Naive B cell (primary cell): Measurements from ENCODE around the gene CACNA1B. TPM values are rescaled to one million over a fixed set of nuclear protein-coding genes. Genes with fewer than 3 reads are reported as not detected.
"Not testable (repeated sequence)": the region's sequence is repeated elsewhere in the genome, so short reads cannot be mapped to it uniquely, and the experiment has no call there.

Experiments used
- ATAC-seq, 2 donors: fragments of 150-1000 bp; cut with Tn5 transposase; 2 replicates each; pipeline ENCODE4 v1.10.0; 2021; ENCODE audit warnings: low read depth in 2 of 2, mild to moderate bottlenecking in 2 of 2, moderate library complexity in 2 of 2
- DNase-seq: peaks from one replicate; pipeline ENCODE4 v3.0.0; 2022
- H3K27ac Mint-ChIP-seq, 6 donors: one replicate each; pipeline ENCODE4 v1.8.0; 2020 to 2022; ENCODE audit warnings: mild to moderate bottlenecking in 6 of 6, mixed read lengths in 6 of 6, moderate library complexity in 5 of 6, inconsistent platforms in 2 of 6
- H3K27me3 Mint-ChIP-seq, 3 donors: one replicate each; pipeline ENCODE4 v1.8.0; 2021 to 2022; ENCODE audit warnings: mixed read lengths in 3 of 3, mild to moderate bottlenecking in 1 of 3
- H3K36me3 Mint-ChIP-seq, 2 donors: one replicate each; pipeline ENCODE4 v1.8.0; 2020 to 2022; ENCODE audit warnings: mixed read lengths in 2 of 2, inconsistent platforms in 1 of 2, mild to moderate bottlenecking in 1 of 2
- H3K4me1 Mint-ChIP-seq, 3 donors: one replicate each; pipeline ENCODE4 v1.8.0; 2020 to 2022; ENCODE audit warnings: mixed read lengths in 3 of 3, inconsistent platforms in 1 of 3, mild to moderate bottlenecking in 1 of 3, moderate library complexity in 1 of 3
- H3K4me3 Mint-ChIP-seq, 8 donors: one replicate each; pipeline ENCODE4 v1.8.0; 2020 to 2022; ENCODE audit warnings: mild to moderate bottlenecking in 8 of 8, mixed read lengths in 8 of 8, moderate library complexity in 8 of 8, inconsistent platforms in 2 of 8
- H3K9me3 Mint-ChIP-seq, 7 donors: one replicate each; pipeline ENCODE4 v1.8.0; 2020 to 2022; ENCODE audit warnings: mixed read lengths in 7 of 7, mild to moderate bottlenecking in 5 of 7, inconsistent platforms in 2 of 7, moderate library complexity in 1 of 7
- polyA plus RNA-seq, 6 donors: library from polyadenylated mRNA; unstranded; fragments of 300-500 nt; fragmentation: Illumina TruSeq; gene quantifications; one replicate each; pipeline ENCODE4 v1.2.3, GENCODE V29; 2021; ENCODE audit warnings: low read depth in 6 of 6

CACNA1B gene
- polyA plus RNA-seq, 6 donors from 2014 or later: not detected

DNA sequence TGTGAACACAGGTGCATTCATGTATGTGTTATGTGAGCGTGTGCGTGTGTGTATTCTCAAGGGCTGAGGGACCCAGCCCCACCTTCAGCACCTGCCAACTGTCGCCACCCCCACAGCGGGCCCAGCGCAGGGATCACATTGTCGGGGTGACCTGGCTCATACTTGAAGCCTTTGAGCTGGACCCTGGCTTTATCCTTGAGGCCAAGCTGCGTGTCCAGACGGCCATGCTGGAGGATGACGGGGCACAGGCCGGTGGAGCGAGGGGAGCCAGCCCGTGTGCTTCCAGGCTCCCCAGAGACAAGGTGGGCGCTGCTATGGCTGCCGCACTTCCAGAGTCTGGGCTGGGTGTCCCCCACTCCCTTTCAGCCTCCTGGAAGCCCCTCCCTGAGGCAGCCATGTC lies 261.5 kb downstream of the CACNA1B start:
- ATAC-seq: not testable (repeated sequence)

DNA sequence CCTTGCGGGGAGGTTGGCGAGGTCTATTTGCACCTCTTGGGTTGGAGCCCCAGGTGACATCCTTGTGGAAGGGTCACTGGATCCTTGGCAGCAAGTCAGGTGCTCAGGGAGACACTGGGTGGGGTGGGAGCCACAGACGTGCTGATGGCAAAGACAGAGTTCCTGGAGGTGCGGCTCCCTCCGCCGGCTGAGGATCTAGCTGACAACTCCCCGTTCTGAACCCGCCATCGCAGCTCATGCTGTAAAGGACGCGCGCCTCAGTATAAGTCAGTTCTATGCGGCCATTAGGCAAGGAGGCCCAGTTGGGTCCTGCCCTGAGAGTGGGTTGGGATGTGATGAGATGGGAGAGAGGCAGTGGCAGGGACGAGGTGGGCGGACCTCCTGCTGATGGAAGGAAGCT lies 263.4 kb downstream of the CACNA1B start:
- not testable (repeated sequence) for H3K27ac Mint-ChIP-seq, ATAC-seq, DNase-seq, H3K36me3 Mint-ChIP-seq, H3K4me1 Mint-ChIP-seq, H3K9me3 Mint-ChIP-seq
- Mint-ChIP-seq H3K27me3 (peaks cover 7 to 26% (median 21%) of the 10 kb centered on the region in 3 donors), H3K4me3 (peak overlapping the region in 1 of 8 donors; percentile 40)

More for the DNA sequence above, 261.5 kb downstream of the CACNA1B start:
- H3K9me3 Mint-ChIP-seq, DNase-seq, H3K4me3 Mint-ChIP-seq, H3K4me1 Mint-ChIP-seq, H3K36me3 Mint-ChIP-seq: not testable (repeated sequence)
- peak overlapping the region in 1 of 6 donors; percentile 47 for H3K27ac Mint-ChIP-seq
- peaks cover 7 to 22% (median 21%) of the 10 kb centered on the region in 3 donors for H3K27me3 Mint-ChIP-seq

DNA sequence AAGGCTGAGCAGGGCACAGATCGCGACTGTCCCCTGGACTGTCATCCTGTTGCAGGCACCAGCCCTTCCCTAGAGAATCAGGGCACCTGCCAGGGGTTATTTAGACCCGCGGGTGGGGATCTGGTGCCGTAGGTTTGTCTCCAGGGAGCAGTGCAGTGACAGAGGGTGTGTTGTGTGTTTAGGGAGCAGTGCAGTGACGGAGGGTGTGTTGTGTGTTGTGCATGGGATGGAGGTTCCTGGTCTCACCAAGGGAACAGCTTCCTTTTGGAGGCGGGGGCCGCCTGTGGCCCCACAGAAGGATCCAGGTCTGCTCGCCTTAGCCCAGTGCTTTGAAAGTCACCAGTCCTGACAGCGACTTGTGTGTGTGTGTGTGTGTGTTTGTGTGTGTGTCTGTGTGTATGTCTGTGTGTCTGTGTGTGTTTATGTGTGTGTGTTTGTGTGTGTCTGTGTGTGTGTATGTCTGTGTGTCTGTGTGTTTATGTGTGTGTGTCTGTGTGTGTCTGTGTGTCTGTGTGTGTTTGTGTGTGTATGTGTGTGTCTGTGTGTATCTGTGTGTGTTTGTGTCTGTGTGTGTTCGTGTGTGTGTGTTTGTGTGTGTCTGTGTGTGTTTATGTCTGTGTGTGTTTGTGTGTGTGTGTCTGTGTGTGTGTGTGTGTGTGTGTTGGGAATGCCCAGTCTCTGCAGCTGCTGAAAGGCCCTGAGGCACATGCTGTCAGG lies 265.1 kb downstream of the CACNA1B start:
- ATAC-seq, H3K4me1 Mint-ChIP-seq, H3K36me3 Mint-ChIP-seq, H3K9me3 Mint-ChIP-seq, H3K4me3 Mint-ChIP-seq, DNase-seq: not testable (repeated sequence)
- H3K27me3 Mint-ChIP-seq: peaks cover 7 to 26% (median 21%) of the 10 kb centered on the region in 3 donors
- H3K27ac Mint-ChIP-seq: peak overlapping the region in 3 of 6 donors; percentile 1 to 83 (median 59)

DNA sequence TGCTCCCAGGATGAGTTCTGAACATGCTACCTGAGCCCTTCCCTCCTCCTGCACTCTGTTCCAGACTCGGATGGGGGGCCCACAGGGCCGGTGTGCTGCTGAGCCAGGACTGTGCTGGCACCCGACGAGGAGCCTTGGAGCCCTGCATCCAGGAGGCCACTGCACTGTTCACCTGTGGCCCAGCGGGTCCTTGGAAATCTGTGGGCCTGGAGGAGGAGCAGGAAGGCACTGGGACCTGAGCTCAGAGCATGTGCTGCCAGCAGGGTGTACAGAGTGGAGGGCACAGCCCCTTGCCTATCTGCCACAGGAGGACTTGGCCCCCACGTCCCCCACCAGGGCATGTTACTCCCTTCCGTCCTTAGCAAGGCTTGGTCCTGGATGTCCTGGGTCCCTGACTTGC lies 265.9 kb downstream of the CACNA1B start:
- not testable (repeated sequence) for ATAC-seq, H3K27ac Mint-ChIP-seq, DNase-seq, H3K9me3 Mint-ChIP-seq, H3K4me3 Mint-ChIP-seq, H3K36me3 Mint-ChIP-seq, H3K4me1 Mint-ChIP-seq
- peaks cover 7 to 31% (median 21%) of the 10 kb centered on the region in 3 donors for H3K27me3 Mint-ChIP-seq

DNA sequence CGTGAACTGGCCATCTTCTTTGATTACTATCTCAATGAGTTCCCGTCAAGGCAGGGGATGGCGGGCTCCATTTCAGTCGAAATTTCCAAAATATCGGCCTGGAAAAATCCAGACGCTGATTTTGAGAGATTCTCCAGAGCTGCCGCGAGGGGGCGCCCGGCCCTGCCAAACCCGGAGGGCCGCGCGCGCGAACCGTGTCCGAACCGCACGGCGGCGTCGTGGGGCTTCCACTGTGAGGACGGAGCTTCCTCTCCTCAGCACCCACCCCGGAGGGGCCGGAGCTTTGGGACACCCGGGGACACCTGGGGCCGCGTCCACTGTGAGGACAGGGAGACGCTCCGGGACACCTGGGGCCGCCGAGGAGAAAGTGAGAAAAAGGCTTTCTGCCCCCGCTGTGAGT lies 270.0 kb downstream of the CACNA1B start:
- H3K9me3 Mint-ChIP-seq, ATAC-seq, DNase-seq, H3K4me3 Mint-ChIP-seq, H3K27ac Mint-ChIP-seq, H3K36me3 Mint-ChIP-seq, H3K4me1 Mint-ChIP-seq: not testable (repeated sequence)
- H3K27me3 Mint-ChIP-seq: peaks cover 4 to 23% (median 7%) of the 10 kb centered on the region in 3 donors

DNA sequence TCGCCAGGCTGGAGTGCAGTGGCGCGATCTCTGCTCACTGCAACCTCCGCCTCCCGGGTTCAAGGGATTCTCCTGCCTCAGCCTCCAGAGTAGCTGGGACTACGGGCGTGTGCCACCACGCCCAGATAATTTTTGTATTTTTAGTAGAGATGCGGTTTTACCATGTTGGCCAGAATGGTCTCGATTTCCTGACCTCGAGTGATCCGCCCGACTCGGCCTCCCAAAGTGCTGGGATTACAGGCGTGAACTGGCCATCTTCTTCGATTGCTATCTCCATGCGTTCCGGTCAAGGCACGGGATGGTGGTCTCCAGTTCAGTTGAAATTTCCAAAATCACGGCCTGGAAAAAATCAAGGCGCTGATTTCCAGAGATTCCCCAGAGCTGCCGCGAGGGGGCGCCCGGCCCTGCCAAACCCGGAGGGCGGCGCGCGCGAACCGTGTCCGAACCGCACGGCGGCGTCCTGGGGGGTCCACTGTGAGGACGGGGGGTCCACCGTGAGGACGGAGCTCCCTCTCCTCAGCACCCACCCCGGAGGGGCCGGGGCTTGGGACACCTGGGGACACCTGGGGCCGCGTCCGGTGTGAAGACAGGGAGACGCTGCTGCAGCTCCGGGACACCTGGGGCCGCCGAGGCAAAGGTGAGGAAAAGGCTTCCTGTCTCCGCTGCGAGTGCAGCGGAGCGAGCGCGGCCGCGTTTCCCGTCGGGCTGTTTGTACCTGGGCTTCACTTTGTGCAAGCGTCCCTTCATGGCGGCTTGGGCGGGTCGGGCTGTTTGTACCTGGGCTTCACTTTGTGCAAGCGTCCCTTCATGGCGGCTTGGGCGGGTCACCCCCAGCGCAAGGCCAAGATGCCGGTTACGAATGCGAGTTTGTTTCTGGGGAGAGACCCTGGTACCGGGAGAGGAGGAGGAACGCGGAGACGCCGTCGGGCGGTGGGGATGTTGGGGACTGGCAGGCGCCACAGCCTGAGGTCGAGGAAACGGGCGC lies 272.4 kb downstream of the CACNA1B start:
- ATAC-seq: peak; percentile 25 to 51
- H3K4me3 Mint-ChIP-seq: peak overlapping the region in 7 of 8 donors; percentile 59 to 87 (median 80)
- H3K36me3 Mint-ChIP-seq, H3K9me3 Mint-ChIP-seq, H3K4me1 Mint-ChIP-seq: not testable (repeated sequence)
- peaks cover 2 to 25% (median 4%) of the 10 kb centered on the region in 3 donors for H3K27me3 Mint-ChIP-seq
- DNase-seq: peak; percentile 15
- peak overlapping the region in 1 of 6 donors; percentile 69 for H3K27ac Mint-ChIP-seq

DNA sequence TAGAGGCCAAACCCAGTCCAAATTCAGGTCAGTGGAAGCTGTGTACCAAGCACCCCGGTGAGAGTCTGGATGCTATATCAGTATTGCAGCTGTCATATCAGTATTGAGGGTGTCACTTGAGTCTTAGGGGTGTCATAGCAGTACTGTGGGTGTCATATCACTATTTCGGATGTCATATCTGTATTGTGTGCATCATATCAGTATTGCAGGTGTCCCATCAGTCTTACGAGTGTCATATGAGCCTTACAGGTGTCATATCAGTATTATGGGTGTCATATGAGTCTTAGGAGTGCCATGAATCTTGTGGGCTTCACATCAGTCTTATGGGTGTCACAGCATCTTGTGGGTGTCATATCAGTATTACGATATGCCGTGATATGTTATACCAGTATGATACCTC lies 278.2 kb downstream of the CACNA1B start:
- not testable (repeated sequence) for H3K27ac Mint-ChIP-seq, H3K4me3 Mint-ChIP-seq, H3K9me3 Mint-ChIP-seq, H3K4me1 Mint-ChIP-seq, DNase-seq, H3K36me3 Mint-ChIP-seq
- H3K27me3 Mint-ChIP-seq: peaks cover 16 to 41% (median 28%) of the 10 kb centered on the region in 3 donors
- ATAC-seq: peak in 1 of 2 donors; percentile 23

DNA sequence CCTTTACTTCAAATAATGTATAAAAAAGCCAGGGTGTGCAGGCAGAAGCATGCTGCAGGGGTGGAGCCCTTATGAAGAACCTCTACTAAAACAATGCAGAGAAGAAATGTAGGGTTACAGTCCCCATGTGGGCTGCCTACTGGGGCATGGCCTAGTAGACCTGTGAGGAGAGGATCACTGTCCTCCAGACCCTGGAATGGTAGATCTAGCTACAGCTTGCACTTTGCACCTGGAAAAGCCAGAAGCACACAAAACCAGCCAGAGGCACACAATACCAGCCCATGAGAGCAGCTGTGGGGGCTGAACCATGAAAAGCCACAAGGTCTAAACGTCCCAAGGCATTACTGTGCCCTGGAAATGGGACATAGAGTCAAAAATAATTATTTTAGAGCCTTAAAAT lies 289.2 kb downstream of the CACNA1B start:
- H3K9me3 Mint-ChIP-seq, H3K27me3 Mint-ChIP-seq, ATAC-seq, H3K27ac Mint-ChIP-seq, H3K4me3 Mint-ChIP-seq, H3K36me3 Mint-ChIP-seq, H3K4me1 Mint-ChIP-seq, DNase-seq: not testable (repeated sequence)
